ENCODE data around the gene LRIT1. TPM values are rescaled to one million over a fixed set of nuclear protein-coding genes. Genes with fewer than 3 reads are reported as not detected.

LRIT1 gene
- total RNA-seq, 1 donor from 2014 or later = not detected

DNA sequence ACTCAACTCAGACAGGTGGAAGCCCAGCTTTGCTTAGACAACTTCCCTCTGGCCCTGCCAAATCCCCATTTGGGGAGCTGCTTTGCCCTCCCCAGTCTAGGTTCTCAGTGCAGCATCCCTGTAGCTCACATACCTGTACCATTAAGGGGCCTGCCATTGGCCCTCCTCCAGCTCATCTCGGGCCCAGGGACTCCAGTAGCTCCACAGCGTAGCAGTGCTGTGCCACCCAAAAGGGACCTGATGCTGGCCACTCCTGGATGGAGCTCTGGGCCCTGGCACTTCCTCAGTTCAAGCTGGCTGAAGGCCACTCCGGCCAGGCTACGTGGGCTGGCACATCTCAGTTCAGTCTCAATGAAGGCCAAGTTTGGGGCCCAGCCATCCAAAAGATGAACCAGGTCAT, 7.4 kb downstream of the LRIT1 start:
- H3K4me3 ChIP-seq (ENCODE audit: low read depth, low read length) = no peak overlapping the region
- TF ChIP-seq, protein P1, sequence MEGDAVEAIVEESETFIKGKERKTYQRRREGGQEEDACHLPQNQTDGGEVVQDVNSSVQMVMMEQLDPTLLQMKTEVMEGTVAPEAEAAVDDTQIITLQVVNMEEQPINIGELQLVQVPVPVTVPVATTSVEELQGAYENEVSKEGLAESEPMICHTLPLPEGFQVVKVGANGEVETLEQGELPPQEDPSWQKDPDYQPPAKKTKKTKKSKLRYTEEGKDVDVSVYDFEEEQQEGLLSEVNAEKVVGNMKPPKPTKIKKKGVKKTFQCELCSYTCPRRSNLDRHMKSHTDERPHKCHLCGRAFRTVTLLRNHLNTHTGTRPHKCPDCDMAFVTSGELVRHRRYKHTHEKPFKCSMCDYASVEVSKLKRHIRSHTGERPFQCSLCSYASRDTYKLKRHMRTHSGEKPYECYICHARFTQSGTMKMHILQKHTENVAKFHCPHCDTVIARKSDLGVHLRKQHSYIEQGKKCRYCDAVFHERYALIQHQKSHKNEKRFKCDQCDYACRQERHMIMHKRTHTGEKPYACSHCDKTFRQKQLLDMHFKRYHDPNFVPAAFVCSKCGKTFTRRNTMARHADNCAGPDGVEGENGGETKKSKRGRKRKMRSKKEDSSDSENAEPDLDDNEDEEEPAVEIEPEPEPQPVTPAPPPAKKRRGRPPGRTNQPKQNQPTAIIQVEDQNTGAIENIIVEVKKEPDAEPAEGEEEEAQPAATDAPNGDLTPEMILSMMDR (IDR thresholded peaks at IDR 0.05; ENCODE audit: insufficient read depth, low read length, poor library complexity, severe bottlenecking) = no peak
- no peak for DNase-seq (ENCODE audit: low read depth)
- peaks cover 8% of the 10 kb centered on the region for H3K27me3 ChIP-seq (ENCODE audit: control insufficient read depth, insufficient read depth, low read length)
- no peaks in the 10 kb centered on the region for H3K36me3 ChIP-seq (ENCODE audit: control insufficient read depth, insufficient read depth, low read length)

DNA sequence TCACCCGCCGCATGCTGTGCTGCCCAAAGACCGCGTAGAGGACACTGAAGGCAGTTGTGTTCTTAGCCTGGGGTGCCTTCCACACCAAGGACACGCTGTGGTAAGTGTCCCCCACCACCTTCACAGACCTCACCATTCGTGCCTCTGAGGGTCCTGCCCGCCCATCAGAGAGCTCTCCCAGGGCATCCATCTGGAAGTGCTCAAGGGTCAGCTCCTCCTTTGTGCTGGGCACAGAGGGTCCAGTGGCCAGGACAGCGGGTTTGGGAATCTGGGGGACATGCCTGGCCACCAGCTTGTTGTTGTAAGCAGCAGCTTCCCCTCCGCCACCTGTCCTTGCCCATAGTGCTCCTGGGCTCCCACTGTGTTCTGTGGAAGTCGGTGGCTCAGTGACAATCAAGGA, 9.0 kb downstream of the LRIT1 start:
- TF ChIP-seq, protein P1 (IDR thresholded peaks at IDR 0.05; ENCODE audit: insufficient read depth, low read length, poor library complexity, severe bottlenecking) = no peak
- Histone ChIP-seq H3K36me3 (ENCODE audit: control insufficient read depth, insufficient read depth, low read length) (no peaks in the 10 kb centered on the region), H3K4me3 (ENCODE audit: low read depth, low read length) (no peak overlapping the region), H3K27me3 (ENCODE audit: control insufficient read depth, insufficient read depth, low read length) (peaks cover 4% of the 10 kb centered on the region)
- no peak for DNase-seq (ENCODE audit: low read depth)

DNA sequence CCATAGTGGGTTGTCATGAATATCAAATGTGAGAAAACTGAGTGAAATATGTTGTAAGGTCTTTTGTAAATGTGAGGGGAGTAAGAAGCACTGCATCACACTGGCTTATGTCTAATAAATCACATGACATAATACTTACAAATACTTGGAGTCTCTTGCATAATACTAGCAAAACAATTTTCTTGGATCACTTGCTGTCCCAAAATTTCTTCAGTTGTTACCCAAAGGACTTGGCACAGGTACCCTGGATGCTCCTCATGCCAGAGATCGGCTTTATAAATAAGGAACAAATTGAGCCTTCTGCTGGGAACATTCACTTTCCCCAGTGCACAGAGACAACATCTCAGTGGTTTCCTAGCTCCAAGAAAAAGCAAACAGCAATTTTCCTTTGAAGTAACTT, 11.0 kb downstream of the LRIT1 start:
- TF ChIP-seq, protein P1 (IDR thresholded peaks at IDR 0.05; ENCODE audit: insufficient read depth, low read length, poor library complexity, severe bottlenecking) = no peak
- Histone ChIP-seq H3K36me3 (ENCODE audit: control insufficient read depth, insufficient read depth, low read length) (no peaks in the 10 kb centered on the region), H3K27me3 (ENCODE audit: control insufficient read depth, insufficient read depth, low read length) (no peaks in the 10 kb centered on the region), H3K4me3 (ENCODE audit: low read depth, low read length) (no peak overlapping the region)
- DNase-seq (ENCODE audit: low read depth) = no peak

DNA sequence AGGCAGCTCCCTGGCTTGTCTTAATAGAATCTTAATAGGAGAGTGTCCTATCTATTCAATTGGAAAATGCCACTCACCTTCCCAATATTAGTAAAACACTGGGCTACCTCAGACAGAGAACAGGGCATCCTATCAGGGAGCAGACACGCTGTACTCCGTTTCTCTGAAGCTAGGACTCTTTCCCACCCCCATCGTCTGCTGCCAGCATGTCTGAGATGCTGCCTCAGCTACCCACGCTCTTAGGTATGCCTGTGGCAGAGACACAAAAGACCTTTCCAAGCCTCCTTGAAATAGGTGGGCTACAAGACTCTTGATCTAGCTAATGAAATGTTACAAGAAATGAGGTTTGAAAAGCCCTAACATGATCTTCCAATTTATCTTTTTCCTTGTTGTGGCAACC, 13.5 kb downstream of the LRIT1 start:
- H3K27me3 ChIP-seq (ENCODE audit: control insufficient read depth, insufficient read depth, low read length) = no peaks in the 10 kb centered on the region
- no peak overlapping the region for H3K4me3 ChIP-seq (ENCODE audit: low read depth, low read length)
- TF ChIP-seq, protein P1 (IDR thresholded peaks at IDR 0.05; ENCODE audit: insufficient read depth, low read length, poor library complexity, severe bottlenecking) = no peak
- H3K36me3 ChIP-seq (ENCODE audit: control insufficient read depth, insufficient read depth, low read length) = no peaks in the 10 kb centered on the region
- DNase-seq (ENCODE audit: low read depth) = no peak

DNA sequence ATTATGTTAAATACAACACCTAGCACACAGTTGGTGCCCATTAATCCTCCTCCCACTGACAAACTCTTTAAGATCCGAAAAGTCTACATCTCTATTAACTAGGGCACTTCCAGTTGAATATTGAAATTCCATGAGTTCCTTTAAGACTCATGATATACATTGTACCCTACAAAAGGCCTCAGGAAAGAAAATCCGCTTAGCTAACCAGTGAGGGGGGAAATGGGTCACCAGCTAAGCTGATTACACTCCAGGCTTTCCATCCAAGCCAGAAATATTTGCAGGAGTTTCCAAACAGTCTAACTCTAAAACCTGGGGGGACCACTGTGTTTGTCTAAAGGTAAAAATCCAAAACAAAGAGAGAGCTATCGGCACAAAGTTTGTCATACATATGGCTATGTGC, 14.7 kb downstream of the LRIT1 start:
- Histone ChIP-seq H3K27me3 (ENCODE audit: control insufficient read depth, insufficient read depth, low read length) (no peaks in the 10 kb centered on the region), H3K4me3 (ENCODE audit: low read depth, low read length) (no peak overlapping the region), H3K36me3 (ENCODE audit: control insufficient read depth, insufficient read depth, low read length) (no peaks in the 10 kb centered on the region)
- no peak for DNase-seq (ENCODE audit: low read depth)
- TF ChIP-seq, protein P1 (IDR thresholded peaks at IDR 0.05; ENCODE audit: insufficient read depth, low read length, poor library complexity, severe bottlenecking) = no peak

DNA sequence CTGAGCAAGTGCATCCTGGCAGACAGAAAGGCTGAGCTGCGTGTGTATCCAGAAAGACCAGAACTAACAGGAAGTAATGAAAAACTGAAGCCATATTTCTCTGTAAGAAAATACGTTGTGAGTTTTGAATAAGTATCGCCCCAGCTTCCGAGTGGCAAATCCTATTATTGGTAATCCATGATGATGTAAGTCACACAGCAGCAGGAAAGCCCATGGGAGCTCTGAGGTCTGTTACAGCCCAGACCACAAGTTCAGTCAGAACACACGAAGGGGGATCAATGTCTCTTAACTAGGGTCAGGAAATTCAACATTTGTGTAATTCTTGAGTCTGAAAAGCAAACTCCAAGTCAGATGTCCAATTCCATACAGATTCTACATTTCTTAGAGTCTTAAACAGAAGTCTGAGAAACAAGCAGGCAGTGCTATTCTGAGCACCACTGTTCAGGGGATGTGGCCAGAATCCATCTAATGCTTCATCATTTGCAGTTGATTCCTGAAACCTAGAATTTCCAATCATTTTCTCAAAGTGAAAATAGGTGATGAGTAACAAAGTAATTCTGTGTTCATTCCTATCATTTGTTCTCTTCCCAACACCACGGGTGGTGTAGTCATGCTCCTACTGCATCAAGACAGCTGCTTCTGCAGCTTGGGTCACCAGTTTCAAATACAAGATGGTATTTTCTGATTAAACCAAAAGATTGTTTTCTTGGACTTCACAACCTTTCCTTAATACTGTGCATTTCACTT, 15.7 kb downstream of the LRIT1 start, which contains the start of gene LRIT2:
TSS of gene LRIT2 (minus strand) at position 118 of the 747 bp plus-strand sequence. CDS start at position 94, 24 bp downstream.
- H3K27me3 ChIP-seq (ENCODE audit: control insufficient read depth, insufficient read depth, low read length) = no peaks in the 10 kb centered on the region
- TF ChIP-seq, protein P1 (IDR thresholded peaks at IDR 0.05; ENCODE audit: insufficient read depth, low read length, poor library complexity, severe bottlenecking) = no peak
- no peak for DNase-seq (ENCODE audit: low read depth)
- H3K4me3 ChIP-seq (ENCODE audit: low read depth, low read length) = no peak within 1 kb of the TSS
- no peaks in the 10 kb centered on the region for H3K36me3 ChIP-seq (ENCODE audit: control insufficient read depth, insufficient read depth, low read length)
